Activated CD8-positive, alpha-beta T cell treated with anti-CD3 and anti-CD28 coated beads for 36 hours (primary cell): Measurements from ENCODE around the gene SLC18B1. TPM values are rescaled to one million over a fixed set of nuclear protein-coding genes. Genes with fewer than 3 reads are reported as not detected.
"Not testable (repeated sequence)": the region's sequence is repeated elsewhere in the genome, so short reads cannot be mapped to it uniquely, and the experiment has no call there.

Source experiments
- ATAC-seq: fragments of 200-7000 bp; cut with Tn5 transposase; one replicate; pipeline ENCODE4 v1.10.0; 2021; ENCODE audit warnings: mild to moderate bottlenecking, moderate library complexity
- CTCF ChIA-PET: fragments of 350-600 bp; sonication (Branson Sonifier 250); formaldehyde crosslinking; loops from one replicate; lab custom pipeline; 2021; ENCODE audit warnings: antibody characterized with exemption; lab: Charles Lee
- POLR2A ChIA-PET: fragments of 350-600 bp; sonication (Branson Sonifier 250); formaldehyde crosslinking; loops from one replicate; lab custom pipeline; 2021; ENCODE audit warnings: antibody characterized with exemption; lab: Charles Lee
- DNase-seq: peaks from one replicate; pipeline ENCODE4 v3.0.0-alpha.2; 2020
- H3K27ac Mint-ChIP-seq: one replicate; pipeline ENCODE4 v1.8.0; 2021; ENCODE audit warnings: mild to moderate bottlenecking, mixed read lengths
- H3K27me3 Mint-ChIP-seq: one replicate; pipeline ENCODE4 v1.8.0; 2021; ENCODE audit warnings: mixed read lengths
- H3K36me3 Mint-ChIP-seq: one replicate; pipeline ENCODE4 v1.8.0; 2021; ENCODE audit warnings: low read depth, mixed read lengths
- H3K4me1 Mint-ChIP-seq: one replicate; pipeline ENCODE4 v1.8.0; 2021; ENCODE audit warnings: low read depth, mixed read lengths
- H3K4me3 Mint-ChIP-seq: one replicate; pipeline ENCODE4 v1.8.0; 2021; ENCODE audit warnings: mild to moderate bottlenecking, moderate library complexity, mixed read lengths
- H3K9me3 Mint-ChIP-seq: one replicate; pipeline ENCODE4 v1.8.0; 2021; ENCODE audit warnings: mixed read lengths
- CTCF ChIP-seq: fragments of 200-600 bp; IDR thresholded peaks from one replicate; pipeline ENCODE4 v1.8.0; 2022; ENCODE audit warnings: antibody characterized with exemption, mild to moderate bottlenecking
- intact Hi-C: fragments of 100-400 bp; cut with micrococcal nuclease; formaldehyde crosslinking; loops from one replicate; pipeline ENCODE4 v1.10.0; 2022
- total RNA-seq, 2 experiments: library from RNA; stranded (reverse); gene quantifications; one replicate each; pipeline ENCODE4 v1.2.3, GENCODE V29; 2021

The SLC18B1 gene
- total RNA-seq, 2 experiments from 2014 or later = 7.0 to 8.5 TPM

GRCh38 chr6:132789396-132789776 is 9.1 kb downstream of the SLC18B1 start:
- intact Hi-C loops = no loop called here

GRCh38 chr6:132788658-132789395 is 9.6 kb downstream of the SLC18B1 start:
- ATAC-seq (no peak), DNase-seq (no peak)
- no peak overlapping the region for H3K27ac Mint-ChIP-seq
- H3K9me3 Mint-ChIP-seq = no peaks in the 10 kb centered on the region
- CTCF ChIA-PET = interaction anchor here (0.9 to 2.2 kb wide), 3 partner anchors 10 to 176 kb away, joined by 3 to 11 read pairs (median 9); partner anchors contain the start of gene SLC18B1
- H3K4me1 Mint-ChIP-seq = peaks cover 13% of the 10 kb centered on the region
- no peaks in the 10 kb centered on the region for H3K27me3 Mint-ChIP-seq
- H3K36me3 Mint-ChIP-seq = peaks cover 30% of the 10 kb centered on the region
- POLR2A ChIA-PET = interaction anchor here (1.0 to 1.2 kb wide), 4 partner anchors 24 to 30 kb away, joined by 3 read pairs; no protein-coding TSS in a partner anchor
- no peak for TF ChIP-seq CTCF
- intact Hi-C loops = no loop called here
- no peak overlapping the region for H3K4me3 Mint-ChIP-seq

More at GRCh38 chr6:132789396-132789776, 9.1 kb downstream of the SLC18B1 start:
- no peak for DNase-seq
- Mint-ChIP-seq H3K4me1 (peaks cover 14% of the 10 kb centered on the region), H3K27ac (no peak overlapping the region), H3K36me3 (peaks cover 31% of the 10 kb centered on the region), H3K27me3 (no peaks in the 10 kb centered on the region), H3K9me3 (no peaks in the 10 kb centered on the region), H3K4me3 (no peak overlapping the region)
- TF ChIP-seq CTCF = no peak
- no peak for ATAC-seq
- ChIA-PET POLR2A (interaction anchor here (1.0 to 1.2 kb wide), 2 partner anchors 23 to 26 kb away, joined by 3 read pairs; no protein-coding TSS in a partner anchor), CTCF (interaction anchor here (2.1 kb wide), 1 partner anchor 10 kb away, joined by 9 read pairs; the partner anchor contains the start of gene SLC18B1)

- POLR2A ChIA-PET = no interaction called here
- peaks cover 26% of the 10 kb centered on the region for H3K36me3 Mint-ChIP-seq
- no peak for TF ChIP-seq CTCF
- intact Hi-C loops = no loop called here
- CTCF ChIA-PET = no interaction called here
- no peak overlapping the region for H3K4me3 Mint-ChIP-seq
- no peak for ATAC-seq
- no peaks in the 10 kb centered on the region for H3K9me3 Mint-ChIP-seq
- no peaks in the 10 kb centered on the region for H3K27me3 Mint-ChIP-seq
- DNase-seq = no peak
- no peak overlapping the region for H3K27ac Mint-ChIP-seq
- peaks cover 9% of the 10 kb centered on the region for H3K4me1 Mint-ChIP-seq
Observed at GRCh38 chr6:132785936-132786335, 12.5 kb downstream of the SLC18B1 start.

GRCh38 chr6:132780770-132781371 is 17.6 kb downstream of the SLC18B1 start:
- ChIA-PET CTCF (interaction anchor here (1.2 kb wide), 2 partner anchors 10 to 45 kb away, joined by 3 read pairs; no protein-coding TSS in a partner anchor), POLR2A (no interaction called here)
- DNase-seq (peak; percentile 29), ATAC-seq (peak; percentile 70)
- Mint-ChIP-seq H3K27ac (no peak overlapping the region), H3K27me3 (no peaks in the 10 kb centered on the region), H3K36me3 (peaks cover 17% of the 10 kb centered on the region), H3K9me3 (no peaks in the 10 kb centered on the region), H3K4me3 (no peak overlapping the region), H3K4me1 (no peaks in the 10 kb centered on the region)
- TF ChIP-seq CTCF = peak; percentile 43
- intact Hi-C loops = no loop called here

GRCh38 chr6:132777881-132778280 is 20.6 kb downstream of the SLC18B1 start:
- ATAC-seq, H3K4me1 Mint-ChIP-seq, H3K27ac Mint-ChIP-seq, H3K9me3 Mint-ChIP-seq, H3K27me3 Mint-ChIP-seq, H3K4me3 Mint-ChIP-seq, intact Hi-C loops, DNase-seq, CTCF ChIA-PET: not testable (repeated sequence)
- peaks cover 18% of the 10 kb centered on the region for H3K36me3 Mint-ChIP-seq
- POLR2A ChIA-PET = interaction anchor here (1.0 kb wide), 1 partner anchor 10 kb away, joined by 4 read pairs; no protein-coding TSS in a partner anchor
